ENCODE results near the gene TET3.

TET3 gene

DNA sequence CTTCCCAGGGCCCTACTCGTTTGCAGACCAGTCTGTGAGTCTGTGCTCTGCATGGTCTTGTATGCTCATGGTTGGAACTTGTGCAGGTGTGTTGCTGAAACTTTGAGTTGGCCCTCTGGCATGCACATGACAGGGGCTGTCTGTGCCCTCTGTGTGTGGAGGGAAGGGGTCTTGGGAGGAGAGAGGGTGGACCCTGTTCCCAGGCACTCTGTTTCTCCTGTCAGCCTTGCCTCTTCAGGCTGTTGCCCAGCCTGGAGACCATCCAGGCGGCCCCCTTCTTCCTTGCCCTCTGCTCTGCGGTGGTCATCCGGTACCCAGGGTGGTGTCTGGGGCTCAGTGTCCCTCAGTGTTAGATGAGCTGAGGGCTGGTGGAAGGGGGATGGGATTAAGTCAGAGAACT is 39.5 kb downstream of the TET3 start:
- Histone ChIP-seq H3K36me3 (ENCODE audit: control insufficient read depth, low read length) (peaks cover 6% of the 10 kb centered on the region), H4K20me1 (ENCODE audit: control insufficient read depth, insufficient read depth, low read depth, low read length) (0 out of 2 replicates have a peak, but pooled peaks cover 7% of the 10 kb centered on the region), H3K9me3 (ENCODE audit: control insufficient read depth, insufficient read depth, low read length) (no peaks in the 10 kb centered on the region), H3K27me3 (ENCODE audit: control insufficient read depth, low read length) (no peaks in the 10 kb centered on the region), H3K27ac (ENCODE audit: low read depth, low read length) (no peak overlapping the region), H3K79me2 (ENCODE audit: control insufficient read depth, low read length) (peaks cover 89% of the 10 kb centered on the region), H3K4me2 (ENCODE audit: low read length) (no peak overlapping the region), H3K9me2 (replicated peaks; ENCODE audit: control insufficient read depth, low read length) (no peaks in the 10 kb centered on the region), H3K4me1 (ENCODE audit: control insufficient read depth, low read length) (peaks cover 29% of the 10 kb centered on the region), H3F3A (ENCODE audit: control insufficient read depth, insufficient read depth) (no peaks in the 10 kb centered on the region), H3K4me3 (ENCODE audit: low read length) (no peak overlapping the region)
- TF ChIP-seq CTCF (IDR thresholded peaks at IDR 0.05; ENCODE audit: low read depth, low read length, poor library complexity, severe bottlenecking) (no peak), EZH2phosphoT487 (IDR thresholded peaks at IDR 0.05; ENCODE audit: borderline replicate concordance, low read length) (no peak)

DNA sequence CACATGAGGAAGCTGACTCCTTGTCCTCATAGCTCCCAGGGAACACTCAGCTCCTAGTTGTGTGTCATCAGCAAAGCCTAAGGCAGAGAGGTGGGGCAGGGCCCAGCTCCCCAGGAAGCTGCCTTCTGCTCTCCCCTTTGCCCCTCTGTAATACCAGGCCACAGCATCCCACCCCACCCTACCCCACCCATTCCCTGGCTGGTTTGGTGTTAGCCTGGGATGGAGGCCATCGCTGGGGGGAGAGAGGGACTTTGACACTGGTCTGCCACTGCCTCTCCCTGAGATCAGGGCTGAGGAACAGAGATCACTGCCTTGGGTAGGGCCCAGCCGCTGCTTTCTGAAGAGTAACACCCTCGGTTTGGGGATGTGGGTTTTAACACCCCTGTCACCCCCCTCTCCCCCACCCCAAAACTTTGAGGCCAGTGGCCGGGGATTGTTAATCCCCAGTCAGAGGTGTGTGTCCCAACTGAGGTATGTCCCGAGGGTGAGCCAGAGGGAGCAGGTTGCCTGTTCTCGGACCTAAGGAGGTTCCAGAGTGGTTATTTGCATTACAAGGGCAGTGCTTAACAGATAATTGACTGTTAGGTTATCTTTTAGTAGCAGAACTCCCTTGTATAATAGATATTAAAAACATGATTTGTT is 41.4 kb downstream of the TET3 start:
- TF ChIP-seq CTCF (IDR thresholded peaks at IDR 0.05; ENCODE audit: low read depth, low read length, poor library complexity, severe bottlenecking), result no peak
- TF ChIP-seq EZH2phosphoT487 (IDR thresholded peaks at IDR 0.05; ENCODE audit: borderline replicate concordance, low read length), result no peak
- no peaks in the 10 kb centered on the region for H3K27me3 ChIP-seq (ENCODE audit: control insufficient read depth, low read length)
- H3F3A ChIP-seq (ENCODE audit: control insufficient read depth, insufficient read depth), result 0 out of 2 replicates have a peak, but pooled peaks cover 3% of the 10 kb centered on the region
- H3K4me1 ChIP-seq (ENCODE audit: control insufficient read depth, low read length), result peaks cover 24% of the 10 kb centered on the region
- H3K4me3 ChIP-seq (ENCODE audit: low read length), result no peak overlapping the region
- H4K20me1 ChIP-seq (ENCODE audit: control insufficient read depth, insufficient read depth, low read depth, low read length), result peaks cover 2% of the 10 kb centered on the region; the same call in 1 of the 2 replicates
- H3K79me2 ChIP-seq (ENCODE audit: control insufficient read depth, low read length), result peaks cover 89% of the 10 kb centered on the region
- no peak overlapping the region for H3K27ac ChIP-seq (ENCODE audit: low read depth, low read length)
- H3K9me3 ChIP-seq (ENCODE audit: control insufficient read depth, insufficient read depth, low read length), result no peaks in the 10 kb centered on the region
- no peak overlapping the region for H3K4me2 ChIP-seq (ENCODE audit: low read length)
- H3K36me3 ChIP-seq (ENCODE audit: control insufficient read depth, low read length), result peaks cover 2% of the 10 kb centered on the region; the same call in 1 of the 2 replicates
- H3K9me2 ChIP-seq (replicated peaks; ENCODE audit: control insufficient read depth, low read length), result no peaks in the 10 kb centered on the region

DNA sequence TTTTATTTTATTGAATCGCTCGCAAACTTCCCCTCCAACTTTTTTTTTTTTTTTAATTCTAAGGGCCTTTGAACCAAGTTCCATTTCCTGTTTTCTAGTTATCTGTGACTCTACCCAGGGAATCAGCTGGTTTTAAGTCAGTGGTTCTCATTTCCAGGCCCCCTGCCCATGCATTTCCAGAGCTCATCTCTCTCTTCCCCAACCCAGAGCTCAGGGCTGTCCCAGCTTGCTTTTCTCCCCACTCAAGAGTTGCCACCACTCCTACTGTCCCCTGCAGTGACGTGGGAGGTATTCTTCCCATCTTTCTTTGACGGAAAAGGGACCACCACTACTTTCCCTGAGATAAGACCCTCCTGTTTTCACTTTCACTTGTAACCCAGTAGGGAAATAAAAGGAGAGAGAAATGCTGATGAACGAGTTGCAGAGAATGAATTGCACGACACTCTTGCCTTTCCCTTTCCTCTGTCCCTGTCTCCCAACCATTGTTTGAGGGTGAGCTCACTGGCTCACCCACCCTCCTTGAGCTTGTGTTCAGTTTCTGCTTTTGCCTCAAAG is 42.1 kb downstream of the TET3 start:
- no peaks in the 10 kb centered on the region for H3K27me3 ChIP-seq (ENCODE audit: control insufficient read depth, low read length)
- no peak overlapping the region for H3K4me2 ChIP-seq (ENCODE audit: low read length)
- H3K36me3 ChIP-seq (ENCODE audit: control insufficient read depth, low read length), result peaks cover 2% of the 10 kb centered on the region; the same call in 1 of the 2 replicates
- no peak for TF ChIP-seq CTCF (IDR thresholded peaks at IDR 0.05; ENCODE audit: low read depth, low read length, poor library complexity, severe bottlenecking)
- no peak for TF ChIP-seq EZH2phosphoT487 (IDR thresholded peaks at IDR 0.05; ENCODE audit: borderline replicate concordance, low read length)
- no peaks in the 10 kb centered on the region for H3K9me2 ChIP-seq (replicated peaks; ENCODE audit: control insufficient read depth, low read length)
- H3K27ac ChIP-seq (ENCODE audit: low read depth, low read length), result no peak overlapping the region
- H3K4me3 ChIP-seq (ENCODE audit: low read length), result no peak overlapping the region
- 0 out of 2 replicates have a peak, but pooled peaks cover 3% of the 10 kb centered on the region for H3F3A ChIP-seq (ENCODE audit: control insufficient read depth, insufficient read depth)
- H3K4me1 ChIP-seq (ENCODE audit: control insufficient read depth, low read length), result peaks cover 25% of the 10 kb centered on the region
- H3K79me2 ChIP-seq (ENCODE audit: control insufficient read depth, low read length), result peaks cover 90% of the 10 kb centered on the region
- H3K9me3 ChIP-seq (ENCODE audit: control insufficient read depth, insufficient read depth, low read length), result no peaks in the 10 kb centered on the region
- peaks cover 4% of the 10 kb centered on the region; the same call in 1 of the 2 replicates for H4K20me1 ChIP-seq (ENCODE audit: control insufficient read depth, insufficient read depth, low read depth, low read length)
